Endothelial cell of coronary artery (primary cell): ENCODE measurements around the gene LUZP4. TPM values are rescaled to one million over a fixed set of nuclear protein-coding genes. Genes with fewer than 3 reads are reported as not detected.

Experiments used
- total RNA-seq: library from RNA; depleted of rRNA; stranded (reverse); fragments of >200 nt; gene quantifications from 2 replicates; pipeline ENCODE4 v1.2.3, GENCODE V29; 2014

The LUZP4 gene
- total RNA-seq, result not detected in 2 replicates

GRCh38 chrX:115289465-115289864 is at the start of gene LUZP4:
TSS of gene LUZP4 (plus strand) at chrX:115289715. CDS start at chrX:115289760, 45 bp downstream.

Other genes starting within 250 kb of the LUZP4 start
- not detected in 2 replicates for gene RBMXL3, start 100.3 kb upstream of the LUZP4 start, total RNA-seq
- gene LRCH2, start 55.6 kb upstream of the LUZP4 start, total RNA-seq, result 3.2 and 5.0 TPM in 2 replicates